ENCODE data around the gene CTTN.

DNA sequence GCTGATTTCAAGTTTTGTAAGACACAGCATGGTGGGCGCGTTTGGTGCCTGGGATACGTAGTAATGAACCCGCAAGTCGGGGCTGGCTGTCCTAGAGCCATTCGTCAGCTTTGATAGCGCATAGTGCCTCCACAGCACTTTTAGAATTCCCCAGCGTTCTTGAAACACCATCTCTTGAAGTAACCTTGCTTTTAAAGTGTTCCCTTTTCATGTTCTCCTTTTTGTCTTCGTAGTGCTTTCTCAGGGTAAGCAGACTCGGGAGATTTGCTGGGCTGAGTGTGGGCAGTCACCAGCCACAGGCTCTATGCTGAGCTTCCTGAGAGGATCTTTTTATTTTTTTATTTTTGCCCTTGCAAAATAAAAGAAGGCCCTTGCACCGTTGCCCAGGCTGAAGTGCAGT is 39.6 kb upstream of the CTTN start:
- no peak for TF ChIP-seq POLR2AphosphoS5 (IDR thresholded peaks at IDR 0.05; ENCODE audit: low read depth, low read length)
- TF ChIP-seq, protein P1, sequence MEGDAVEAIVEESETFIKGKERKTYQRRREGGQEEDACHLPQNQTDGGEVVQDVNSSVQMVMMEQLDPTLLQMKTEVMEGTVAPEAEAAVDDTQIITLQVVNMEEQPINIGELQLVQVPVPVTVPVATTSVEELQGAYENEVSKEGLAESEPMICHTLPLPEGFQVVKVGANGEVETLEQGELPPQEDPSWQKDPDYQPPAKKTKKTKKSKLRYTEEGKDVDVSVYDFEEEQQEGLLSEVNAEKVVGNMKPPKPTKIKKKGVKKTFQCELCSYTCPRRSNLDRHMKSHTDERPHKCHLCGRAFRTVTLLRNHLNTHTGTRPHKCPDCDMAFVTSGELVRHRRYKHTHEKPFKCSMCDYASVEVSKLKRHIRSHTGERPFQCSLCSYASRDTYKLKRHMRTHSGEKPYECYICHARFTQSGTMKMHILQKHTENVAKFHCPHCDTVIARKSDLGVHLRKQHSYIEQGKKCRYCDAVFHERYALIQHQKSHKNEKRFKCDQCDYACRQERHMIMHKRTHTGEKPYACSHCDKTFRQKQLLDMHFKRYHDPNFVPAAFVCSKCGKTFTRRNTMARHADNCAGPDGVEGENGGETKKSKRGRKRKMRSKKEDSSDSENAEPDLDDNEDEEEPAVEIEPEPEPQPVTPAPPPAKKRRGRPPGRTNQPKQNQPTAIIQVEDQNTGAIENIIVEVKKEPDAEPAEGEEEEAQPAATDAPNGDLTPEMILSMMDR (IDR thresholded peaks at IDR 0.05): no peak
- TF ChIP-seq SIN3A (IDR thresholded peaks at IDR 0.05; ENCODE audit: borderline replicate concordance, insufficient read depth, low read depth, low read length): no peak
- TF ChIP-seq, protein P2, sequence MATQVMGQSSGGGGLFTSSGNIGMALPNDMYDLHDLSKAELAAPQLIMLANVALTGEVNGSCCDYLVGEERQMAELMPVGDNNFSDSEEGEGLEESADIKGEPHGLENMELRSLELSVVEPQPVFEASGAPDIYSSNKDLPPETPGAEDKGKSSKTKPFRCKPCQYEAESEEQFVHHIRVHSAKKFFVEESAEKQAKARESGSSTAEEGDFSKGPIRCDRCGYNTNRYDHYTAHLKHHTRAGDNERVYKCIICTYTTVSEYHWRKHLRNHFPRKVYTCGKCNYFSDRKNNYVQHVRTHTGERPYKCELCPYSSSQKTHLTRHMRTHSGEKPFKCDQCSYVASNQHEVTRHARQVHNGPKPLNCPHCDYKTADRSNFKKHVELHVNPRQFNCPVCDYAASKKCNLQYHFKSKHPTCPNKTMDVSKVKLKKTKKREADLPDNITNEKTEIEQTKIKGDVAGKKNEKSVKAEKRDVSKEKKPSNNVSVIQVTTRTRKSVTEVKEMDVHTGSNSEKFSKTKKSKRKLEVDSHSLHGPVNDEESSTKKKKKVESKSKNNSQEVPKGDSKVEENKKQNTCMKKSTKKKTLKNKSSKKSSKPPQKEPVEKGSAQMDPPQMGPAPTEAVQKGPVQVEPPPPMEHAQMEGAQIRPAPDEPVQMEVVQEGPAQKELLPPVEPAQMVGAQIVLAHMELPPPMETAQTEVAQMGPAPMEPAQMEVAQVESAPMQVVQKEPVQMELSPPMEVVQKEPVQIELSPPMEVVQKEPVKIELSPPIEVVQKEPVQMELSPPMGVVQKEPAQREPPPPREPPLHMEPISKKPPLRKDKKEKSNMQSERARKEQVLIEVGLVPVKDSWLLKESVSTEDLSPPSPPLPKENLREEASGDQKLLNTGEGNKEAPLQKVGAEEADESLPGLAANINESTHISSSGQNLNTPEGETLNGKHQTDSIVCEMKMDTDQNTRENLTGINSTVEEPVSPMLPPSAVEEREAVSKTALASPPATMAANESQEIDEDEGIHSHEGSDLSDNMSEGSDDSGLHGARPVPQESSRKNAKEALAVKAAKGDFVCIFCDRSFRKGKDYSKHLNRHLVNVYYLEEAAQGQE (IDR thresholded peaks at IDR 0.05; ENCODE audit: insufficient read depth in 1 of 2, low read depth in 2 of 2, low read length in 1 of 2): no peak

Data from Panc1 (cell line).